GM12801 (cell line): ENCODE data around the gene ZNF570.

ENCODE experiments used
- CTCF ChIP-seq: IDR thresholded peaks from one replicate; pipeline ENCODE4 v1.5.1; 2011; ENCODE audit warnings: control low read depth; ENCODE audit not compliant: insufficient read length; ENCODE audit errors: extremely low read depth

ZNF570 gene

GRCh38 chr19:37511821-37512220, 42.7 kb downstream of the ZNF570 start:
- no peak for TF ChIP-seq CTCF

GRCh38 chr19:37513397-37513796, 44.2 kb downstream of the ZNF570 start:
- TF ChIP-seq CTCF, result no peak

- TF ChIP-seq CTCF, result no peak
Measured at GRCh38 chr19:37519890-37520289, 50.7 kb downstream of the ZNF570 start.

DNA sequence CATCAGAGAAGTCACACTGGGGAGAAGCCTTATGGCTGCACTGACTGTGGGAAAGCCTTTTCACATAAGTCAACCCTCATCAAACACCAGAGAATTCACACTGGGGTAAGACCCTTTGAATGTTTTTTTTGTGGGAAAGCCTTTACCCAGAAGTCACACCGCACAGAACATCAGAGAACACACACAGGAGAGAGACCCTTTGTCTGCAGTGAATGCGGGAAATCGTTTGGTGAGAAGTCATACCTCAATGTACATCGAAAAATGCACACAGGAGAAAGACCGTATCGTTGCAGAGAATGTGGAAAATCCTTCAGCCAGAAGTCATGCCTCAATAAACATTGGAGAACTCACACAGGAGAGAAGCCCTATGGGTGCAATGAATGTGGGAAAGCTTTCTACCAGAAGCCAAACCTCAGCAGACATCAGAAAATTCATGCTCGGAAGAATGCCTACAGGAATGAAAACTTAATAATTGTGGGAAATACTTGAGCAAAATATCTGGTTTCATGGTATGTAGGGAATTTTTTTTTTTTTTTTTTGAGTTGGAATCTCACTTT, 68.3 kb downstream of the ZNF570 start:
- no peak for TF ChIP-seq CTCF
